Right lobe of liver (tissue), 6 donors: ENCODE data around the gene ZNF804A. TPM values are rescaled to one million over a fixed set of nuclear protein-coding genes. Genes with fewer than 3 reads are reported as not detected.

Source experiments
- ATAC-seq, 4 donors: fragments of 200-7000 bp; cut with Tn5 transposase; one replicate each; pipeline ENCODE4 v1.9.1; 2020; ENCODE audit warnings: mild to moderate bottlenecking in 4 of 4, moderate library complexity in 4 of 4
- DNase-seq, 3 donors: peaks; one replicate each; pipeline ENCODE4 v3.0.0-alpha.2; 2020
- H3K27ac ChIP-seq, 3 donors: fragments of 200-600 bp; one replicate each; pipeline ENCODE4 v1.8.0; 2022
- H3K27me3 ChIP-seq, 2 donors: fragments of 200-600 bp; one replicate each; pipeline ENCODE4 v1.8.0; 2022
- H3K36me3 ChIP-seq, 4 donors: fragments of 200-600 bp; sonication (generic) in 1 of 4; one replicate each; pipeline versions ENCODE4 v1.5.1 to v1.8.0; 2017 to 2022; ENCODE audit warnings: control low read depth in 1 of 4
- H3K4me1 ChIP-seq, 4 donors: fragments of 200-600 bp; sonication (generic) in 1 of 4; one replicate each; pipeline versions ENCODE4 v1.5.1 to v1.8.0; 2017 to 2022; ENCODE audit warnings: control low read depth in 1 of 4
- H3K4me3 ChIP-seq, 3 donors: fragments of 200-600 bp; one replicate each; pipeline ENCODE4 v1.8.0; 2022
- H3K9me3 ChIP-seq, 4 donors: fragments of 200-600 bp; sonication (generic) in 1 of 4; one replicate each; pipeline versions ENCODE4 v1.5.1 to v1.8.0; 2017 to 2022; ENCODE audit warnings: control low read depth in 1 of 4
- POLR2A ChIP-seq: fragments of 450-650 bp; IDR thresholded peaks from one replicate; pipeline ENCODE4 v1.6.1; 2017; ENCODE audit warnings: antibody characterized with exemption, mild to moderate bottlenecking
- WGBS: methylation state at CpG from one replicate; pipeline ENCODE4 v1.1.6; 2018; ENCODE audit warnings: low coverage, low lambda C conversion rate; ENCODE audit not compliant: insufficient coverage; ENCODE audit errors: missing lambda C conversion rate; 5-methylcytosine and 5-hydroxymethylcytosine counted together
- intact Hi-C, 2 donors: fragments of 100-400 bp; cut with DNase I; formaldehyde crosslinking; loops; one replicate each; pipeline versions ENCODE4 v1.11.2 to v1.14.1; 2022
- total RNA-seq, 6 experiments: library from RNA; depleted of rRNA in 2 of 6; stranded (reverse); fragments of >200 nt in 2 of 6; fragmentation: NEBNext Ultra II Directional in 3 of 6; extraction: Animal tissue kit (Norgen Biotek cat#: 25700) in 3 of 6; gene quantifications; one replicate each; pipeline versions ENCODE4 v1.1.0 to v1.2.4, GENCODE V29; 2016 to 2023
- TF ChIP-seq, protein P1 (sequence below), 4 donors: fragments of 200-600 bp in 3 of 4; fragments of 450-650 bp in 1 of 4; IDR thresholded peaks; one replicate each; pipeline versions ENCODE4 v1.5.1 to v1.8.0; 2016 to 2022; ENCODE audit warnings: antibody characterized with exemption in 4 of 4, mild to moderate bottlenecking in 2 of 4
- donor health status: DM: no; HTN: yes; CAD: no.
- donor health status: DM: no; HTN: no; CAD: no.
- donor health status: DM: no; HTN: no; CAD: no.
- donor health status: DM: no; HTN: yes; CAD: no.
- donor health status: DM: no; HTN: yes; CAD: no.

Gene ZNF804A
- total RNA-seq, 6 experiments from 2014 or later = 0.06 to 0.30 (median 0.20) TPM; not detected in 3

DNA sequence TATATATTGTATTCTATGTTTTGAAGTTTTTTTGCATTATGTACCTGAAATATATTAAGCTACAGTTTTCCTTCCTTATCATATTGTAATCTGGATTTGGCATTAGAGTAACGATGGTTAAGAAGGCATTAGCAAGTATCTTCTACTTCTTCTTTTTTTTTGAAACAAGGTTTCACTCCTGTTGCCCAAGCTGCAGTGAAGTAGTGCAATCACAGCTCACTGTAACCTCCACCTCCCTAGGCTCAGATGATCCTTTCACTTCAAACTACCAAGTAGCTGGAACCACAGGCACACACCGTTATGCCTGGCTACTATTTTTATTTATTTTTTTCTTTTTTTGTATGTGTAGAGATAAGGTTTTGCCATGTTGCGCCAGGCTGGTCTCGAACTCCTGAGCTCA lies 201.1 kb downstream of the ZNF804A start:
- WGBS = 65% methylated on average over 4 of the region's 4 CpGs
- Histone ChIP-seq H3K9me3 (no peaks in the 10 kb centered on the region), H3K27ac (no peak overlapping the region), H3K4me3 (no peak overlapping the region), H3K36me3 (no peaks in the 10 kb centered on the region), H3K27me3 (no peaks in the 10 kb centered on the region), H3K4me1 (no peaks in the 10 kb centered on the region)
- DNase-seq (no peak), ATAC-seq (no peak)
- TF ChIP-seq, protein P1, sequence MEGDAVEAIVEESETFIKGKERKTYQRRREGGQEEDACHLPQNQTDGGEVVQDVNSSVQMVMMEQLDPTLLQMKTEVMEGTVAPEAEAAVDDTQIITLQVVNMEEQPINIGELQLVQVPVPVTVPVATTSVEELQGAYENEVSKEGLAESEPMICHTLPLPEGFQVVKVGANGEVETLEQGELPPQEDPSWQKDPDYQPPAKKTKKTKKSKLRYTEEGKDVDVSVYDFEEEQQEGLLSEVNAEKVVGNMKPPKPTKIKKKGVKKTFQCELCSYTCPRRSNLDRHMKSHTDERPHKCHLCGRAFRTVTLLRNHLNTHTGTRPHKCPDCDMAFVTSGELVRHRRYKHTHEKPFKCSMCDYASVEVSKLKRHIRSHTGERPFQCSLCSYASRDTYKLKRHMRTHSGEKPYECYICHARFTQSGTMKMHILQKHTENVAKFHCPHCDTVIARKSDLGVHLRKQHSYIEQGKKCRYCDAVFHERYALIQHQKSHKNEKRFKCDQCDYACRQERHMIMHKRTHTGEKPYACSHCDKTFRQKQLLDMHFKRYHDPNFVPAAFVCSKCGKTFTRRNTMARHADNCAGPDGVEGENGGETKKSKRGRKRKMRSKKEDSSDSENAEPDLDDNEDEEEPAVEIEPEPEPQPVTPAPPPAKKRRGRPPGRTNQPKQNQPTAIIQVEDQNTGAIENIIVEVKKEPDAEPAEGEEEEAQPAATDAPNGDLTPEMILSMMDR (IDR thresholded peaks at IDR 0.05) = no peak
- no peak for TF ChIP-seq POLR2A
- intact Hi-C loops = no loop called here

DNA sequence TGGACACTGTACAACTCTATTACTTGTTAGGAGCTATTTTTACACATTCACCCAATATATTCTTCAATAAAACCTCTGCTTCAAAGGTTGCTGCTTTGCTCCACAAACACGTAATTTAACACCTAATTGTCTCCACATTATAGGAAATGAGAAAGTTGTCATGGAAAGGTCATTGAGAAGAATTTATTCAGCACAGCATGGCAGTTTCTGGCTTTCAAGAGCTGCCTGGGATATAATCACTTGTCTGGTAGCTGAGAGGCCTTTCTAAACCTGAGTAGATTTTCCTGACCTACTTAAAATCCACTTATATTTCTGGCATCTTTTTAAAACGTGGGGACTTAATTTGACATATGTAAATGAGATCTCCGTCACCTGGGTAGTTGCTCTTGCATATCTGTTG lies 216.1 kb downstream of the ZNF804A start:
- ATAC-seq (no peak), DNase-seq (no peak)
- intact Hi-C loops = no loop called here
- no peak for TF ChIP-seq POLR2A
- TF ChIP-seq, protein P1 (IDR thresholded peaks at IDR 0.05) = no peak
- Histone ChIP-seq H3K4me1 (no peaks in the 10 kb centered on the region), H3K4me3 (no peak overlapping the region), H3K27me3 (no peaks in the 10 kb centered on the region), H3K27ac (no peak overlapping the region), H3K9me3 (no peaks in the 10 kb centered on the region), H3K36me3 (no peaks in the 10 kb centered on the region)
- WGBS = 21% methylated on average over 3 of the region's 3 CpGs

DNA sequence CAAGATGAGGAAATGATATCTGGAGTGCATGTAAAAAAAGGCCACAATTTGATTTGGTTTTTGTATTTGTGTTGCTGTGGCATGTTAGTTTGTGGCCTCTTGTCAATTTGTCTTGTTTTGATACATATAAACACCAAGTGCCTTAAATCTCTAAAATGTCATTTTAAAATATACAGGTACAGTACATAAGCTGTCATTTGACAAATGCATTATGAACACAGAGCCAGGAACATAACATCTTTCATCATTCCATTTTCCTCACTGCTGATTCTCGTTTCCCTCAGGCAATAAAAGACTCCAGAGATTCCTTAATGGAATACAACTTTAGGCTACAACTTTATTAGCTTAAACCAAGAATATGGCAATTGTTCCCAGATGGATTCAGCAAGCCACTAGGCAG lies 217.5 kb downstream of the ZNF804A start:
- H3K9me3 ChIP-seq = no peaks in the 10 kb centered on the region
- TF ChIP-seq, protein P1 (IDR thresholded peaks at IDR 0.05) = no peak
- intact Hi-C loops = no loop called here
- H3K36me3 ChIP-seq = no peaks in the 10 kb centered on the region
- WGBS = 18% methylated on average over 1 of the region's 1 CpG
- no peaks in the 10 kb centered on the region for H3K27me3 ChIP-seq
- H3K4me3 ChIP-seq = no peak overlapping the region
- no peak overlapping the region for H3K27ac ChIP-seq
- no peak for DNase-seq
- no peak for ATAC-seq
- H3K4me1 ChIP-seq = no peaks in the 10 kb centered on the region

DNA sequence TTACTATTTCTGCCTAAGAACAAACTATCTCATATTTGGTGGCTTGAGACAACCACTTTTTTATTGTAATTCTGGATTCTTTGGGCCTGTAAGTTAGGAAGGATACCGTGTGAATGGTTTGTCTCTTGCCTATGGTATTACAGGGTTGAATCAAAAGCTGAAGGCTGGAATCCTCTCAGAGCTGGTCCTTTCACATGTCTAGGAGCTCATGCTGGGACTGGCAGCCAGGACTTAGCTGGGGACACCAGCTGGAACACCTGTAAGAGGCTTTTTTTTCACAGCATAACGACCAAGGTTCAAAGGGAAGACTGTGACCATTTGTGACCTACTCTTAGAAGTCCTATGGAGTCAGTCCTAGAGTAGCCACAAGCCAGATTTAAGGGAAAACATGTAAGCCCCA lies 226.3 kb downstream of the ZNF804A start:
- no peak for TF ChIP-seq POLR2A
- TF ChIP-seq, protein P1 (IDR thresholded peaks at IDR 0.05) = no peak
- no peaks in the 10 kb centered on the region for H3K27me3 ChIP-seq
- intact Hi-C loops = no loop called here
- H3K4me3 ChIP-seq = no peak overlapping the region
- no peaks in the 10 kb centered on the region for H3K9me3 ChIP-seq
- DNase-seq = no peak
- no peak overlapping the region for H3K27ac ChIP-seq
- H3K4me1 ChIP-seq = no peaks in the 10 kb centered on the region
- no peaks in the 10 kb centered on the region for H3K36me3 ChIP-seq
- WGBS = 48% methylated on average over 2 of the region's 2 CpGs
- no peak for ATAC-seq

DNA sequence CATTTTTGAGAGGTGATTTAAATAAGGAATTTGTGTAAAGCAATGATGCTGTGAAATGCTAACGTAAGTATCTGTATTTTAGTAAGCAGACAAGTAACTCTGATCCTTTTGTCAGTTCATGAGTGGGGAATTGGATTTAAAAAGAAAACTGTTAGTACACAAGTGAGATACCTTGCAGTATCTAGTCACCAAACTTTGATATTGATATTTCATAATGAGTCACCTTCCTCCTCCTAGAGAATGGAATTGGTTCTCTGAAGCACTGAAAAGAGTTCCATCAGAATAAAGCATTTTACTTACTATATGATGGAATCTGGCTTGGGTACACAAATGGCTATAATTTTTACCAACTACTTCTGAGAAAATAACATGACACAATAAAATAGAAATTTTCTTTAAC lies 232.2 kb downstream of the ZNF804A start:
- intact Hi-C loops = no loop called here
- ATAC-seq = no peak

More for the DNA sequence above, 232.2 kb downstream of the ZNF804A start:
- no peak for DNase-seq
- no peak overlapping the region for H3K4me3 ChIP-seq
- no peaks in the 10 kb centered on the region for H3K4me1 ChIP-seq
- WGBS = 71% methylated on average over 1 of the region's 1 CpG
- no peak overlapping the region for H3K27ac ChIP-seq
- no peak for TF ChIP-seq POLR2A
- TF ChIP-seq, protein P1 (IDR thresholded peaks at IDR 0.05) = no peak
- H3K9me3 ChIP-seq = no peaks in the 10 kb centered on the region
- no peaks in the 10 kb centered on the region for H3K27me3 ChIP-seq
- no peaks in the 10 kb centered on the region for H3K36me3 ChIP-seq
